Stimulated activated CD4-positive, alpha-beta T cell treated with anti-CD3 and anti-CD28 coated beads, Interleukin-1b, Interleukin-23, amount 100 ng/mL, for 4 hours (primary cell): ENCODE data around the gene VDAC1.
"Not testable (repeated sequence)": the region's sequence is repeated elsewhere in the genome, so short reads cannot be mapped to it uniquely, and the experiment has no call there.

Experiments
- DNase-seq, 2 donors: peaks; one replicate each; pipeline ENCODE4 v3.0.0-alpha.2; 2020; ENCODE audit warnings: low read depth in 2 of 2

VDAC1 gene

GRCh38 chr5:134004626-134005416 lies at the start of gene VDAC1:
Gene VDAC1 (minus strand): TSS chr5:134004975. CDS start chr5:133993012, 11,963 bp downstream.
- peak; percentile 69 to 74 for DNase-seq

GRCh38 chr5:134053840-134054338 lies 49.1 kb upstream of the VDAC1 start:
- no peak for DNase-seq

- no peak for DNase-seq
These were observed 48.6 kb upstream of the VDAC1 start for GRCh38 chr5:134053314-134053839.

GRCh38 chr5:134051305-134051704 lies 46.5 kb upstream of the VDAC1 start:
- no peak for DNase-seq

- DNase-seq = no peak
These were observed 44.1 kb upstream of the VDAC1 start for GRCh38 chr5:134048864-134049263.

- no peak for DNase-seq
These were observed 42.9 kb upstream of the VDAC1 start for GRCh38 chr5:134047687-134048056.

- DNase-seq = no peak
These were observed 42.3 kb upstream of the VDAC1 start for GRCh38 chr5:134046801-134047686.

- no peak for DNase-seq
These were observed 41.6 kb upstream of the VDAC1 start for GRCh38 chr5:134046330-134046729.

- no peak for DNase-seq
These were observed 39.3 kb upstream of the VDAC1 start for GRCh38 chr5:134043793-134044792.

GRCh38 chr5:134041570-134042411 lies 37.0 kb upstream of the VDAC1 start:
- no peak for DNase-seq

- no peak for DNase-seq
These were observed 33.4 kb upstream of the VDAC1 start for GRCh38 chr5:134038138-134038537.

GRCh38 chr5:134037160-134037559 lies 32.4 kb upstream of the VDAC1 start:
- DNase-seq = no peak

- DNase-seq = no peak
These were observed 29.6 kb upstream of the VDAC1 start for GRCh38 chr5:134034326-134034725.

- not testable (repeated sequence) for DNase-seq
These were observed 25.7 kb upstream of the VDAC1 start for GRCh38 chr5:134030303-134030964.

- no peak for DNase-seq
These were observed 24.4 kb upstream of the VDAC1 start for GRCh38 chr5:134029156-134029555.

GRCh38 chr5:134028496-134028895 lies 23.7 kb upstream of the VDAC1 start:
- DNase-seq = no peak

- DNase-seq = no peak
These were observed 22.5 kb upstream of the VDAC1 start for GRCh38 chr5:134027288-134027615.

- peak in 1 of 2 donors; percentile 40 for DNase-seq
These were observed 21.9 kb upstream of the VDAC1 start for GRCh38 chr5:134026521-134027287.

- no peak for DNase-seq
These were observed 21.0 kb upstream of the VDAC1 start for GRCh38 chr5:134025786-134026185.
